Measurements from ENCODE around the gene FNDC3B.
"Not testable (repeated sequence)": the region's sequence is repeated elsewhere in the genome, so short reads cannot be mapped to it uniquely, and the experiment has no call there.

Gene FNDC3B

GRCh38 chr3:172074586-172074985, 35.2 kb downstream of the FNDC3B start:
- no peak for DNase-seq (ENCODE audit: low spot score)

- no peak for DNase-seq (ENCODE audit: low spot score)
Measured at GRCh38 chr3:172076212-172076611, 36.8 kb downstream of the FNDC3B start.

GRCh38 chr3:172077197-172077757, 37.9 kb downstream of the FNDC3B start:
- no peak for DNase-seq (ENCODE audit: low spot score)

DNA sequence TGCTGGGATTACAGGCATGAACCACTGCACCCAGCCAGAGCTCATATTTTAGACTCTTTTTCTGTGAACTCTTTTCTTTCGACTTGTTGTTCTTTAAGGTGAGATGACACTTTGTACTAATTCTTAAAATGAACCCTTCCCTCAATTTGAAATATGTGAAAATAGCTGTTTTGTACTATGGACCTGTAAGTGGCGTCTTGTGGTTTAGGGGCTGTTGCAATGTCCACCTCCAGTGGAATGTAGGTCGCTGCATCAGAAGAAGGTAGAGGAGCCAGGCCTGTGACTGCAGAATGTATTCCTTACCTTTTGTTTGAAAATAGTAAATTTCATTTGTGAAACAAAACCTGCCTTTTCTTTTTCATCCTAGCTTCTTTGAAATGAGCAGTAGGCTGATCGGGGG, 38.9 kb downstream of the FNDC3B start:
- DNase-seq (ENCODE audit: low spot score): no peak

DNA sequence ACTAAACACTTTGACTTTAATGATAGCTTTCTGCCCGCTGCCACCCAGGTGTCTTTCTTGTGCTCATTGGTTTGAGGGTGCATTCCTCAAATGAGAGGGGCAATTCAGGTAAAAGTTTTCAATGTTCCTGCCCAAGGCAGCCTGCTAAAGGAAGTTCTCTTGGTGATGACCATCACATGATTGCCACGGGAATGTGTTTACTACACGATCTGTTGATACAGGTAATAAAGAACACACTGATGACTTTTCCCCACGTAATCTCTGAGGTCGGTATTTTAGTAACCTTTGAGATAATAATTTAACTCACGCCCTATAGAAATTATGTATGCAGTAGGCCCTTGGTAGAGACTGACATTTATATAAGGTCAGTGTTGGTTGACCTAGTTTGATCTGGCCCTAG, 39.3 kb downstream of the FNDC3B start:
- no peak for DNase-seq (ENCODE audit: low spot score)

- no peak for DNase-seq (ENCODE audit: low spot score)
Measured at GRCh38 chr3:172079326-172079976, 40.1 kb downstream of the FNDC3B start.

DNA sequence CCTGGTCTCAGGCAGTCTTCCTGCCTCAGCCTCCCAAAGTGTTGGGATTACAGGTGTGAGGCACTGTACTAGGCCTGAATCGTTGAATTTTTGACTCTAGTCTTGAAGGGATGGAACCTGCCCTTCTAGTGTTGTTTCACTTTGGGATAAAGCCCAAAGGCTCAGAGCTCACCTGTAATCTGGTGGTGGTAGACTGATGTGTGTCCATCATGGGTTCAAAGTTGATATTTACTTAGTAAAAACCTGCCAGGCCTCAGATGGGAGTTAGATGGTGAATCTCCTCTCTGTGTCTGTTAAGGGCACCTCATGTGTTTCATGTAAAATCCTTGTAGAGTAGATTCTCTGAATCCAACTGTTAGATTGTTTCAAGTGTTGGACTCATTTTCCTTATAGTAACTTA, 41.1 kb downstream of the FNDC3B start:
- DNase-seq (ENCODE audit: low spot score): no peak

DNA sequence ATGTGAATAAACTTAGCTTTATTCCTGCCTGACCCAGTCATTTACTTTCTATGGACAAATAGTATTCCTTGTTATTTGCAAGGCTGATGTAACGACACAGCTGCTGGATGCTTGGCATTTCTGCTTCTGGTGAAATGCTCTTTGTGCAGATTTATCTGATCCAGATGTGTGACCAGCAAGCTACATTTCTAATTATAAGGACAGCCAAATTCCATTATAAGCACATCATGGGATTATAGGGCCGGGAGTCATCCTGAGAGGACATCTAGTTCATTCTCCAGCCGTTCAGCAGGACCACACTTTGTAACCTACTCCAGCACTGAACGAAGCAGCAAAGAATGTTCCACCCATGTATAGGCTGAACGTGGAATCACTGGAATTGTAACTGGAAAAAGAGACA, 42.9 kb downstream of the FNDC3B start:
- DNase-seq (ENCODE audit: low spot score): peak; percentile 49

DNA sequence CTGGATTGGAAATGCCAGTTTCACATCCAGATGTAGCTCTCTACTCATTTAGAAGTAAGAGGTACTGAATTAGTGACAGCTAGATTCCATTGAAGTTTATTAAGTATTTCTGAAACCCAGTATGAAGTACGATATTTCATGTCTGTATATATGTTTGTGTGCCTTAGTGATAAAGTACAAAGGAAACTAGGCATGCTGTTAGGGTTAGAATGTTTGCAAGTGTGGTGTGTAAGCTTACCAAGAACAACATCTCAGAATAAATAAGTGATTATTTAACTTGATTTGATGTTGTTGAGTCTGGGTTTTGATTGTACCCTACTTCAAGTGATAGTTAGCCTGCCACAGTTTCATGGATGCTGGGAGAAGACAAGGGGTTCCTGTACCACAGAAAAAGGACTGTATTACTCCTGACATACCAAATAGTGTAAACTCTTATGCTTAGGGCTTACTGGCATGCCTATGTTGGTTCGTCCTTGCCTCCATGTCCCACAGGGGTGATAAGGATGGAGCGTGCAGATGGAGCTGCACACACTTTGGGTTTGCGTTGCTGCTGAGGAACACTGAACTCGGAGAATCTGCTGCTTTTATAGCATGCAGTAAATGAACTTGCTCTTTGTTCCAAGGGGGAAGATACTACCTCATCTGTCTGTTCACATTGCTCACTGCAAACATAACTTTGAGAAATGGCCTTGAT, 43.6 kb downstream of the FNDC3B start:
- no peak for DNase-seq (ENCODE audit: low spot score)

DNA sequence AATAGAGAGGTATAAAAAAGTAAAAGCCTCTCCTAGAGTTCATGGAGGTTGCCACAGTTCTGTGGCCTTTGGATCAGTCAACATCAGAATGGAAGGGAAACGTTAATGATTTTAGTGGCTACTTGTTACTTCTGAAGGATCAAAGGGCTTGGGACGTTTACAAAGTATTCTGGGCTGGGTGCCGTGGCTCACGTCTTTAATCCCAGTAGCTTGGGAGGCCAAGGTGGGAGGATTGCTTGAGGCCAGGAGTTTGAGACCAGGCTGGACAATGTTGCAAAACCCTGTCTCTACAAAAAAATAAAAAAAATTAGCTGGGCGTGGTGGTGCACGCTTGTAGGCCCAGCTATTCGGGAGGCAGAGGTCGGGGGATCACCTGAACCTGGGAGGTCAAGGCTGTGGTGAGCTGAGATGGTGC, 44.6 kb downstream of the FNDC3B start:
- DNase-seq (ENCODE audit: low spot score): no peak

DNA sequence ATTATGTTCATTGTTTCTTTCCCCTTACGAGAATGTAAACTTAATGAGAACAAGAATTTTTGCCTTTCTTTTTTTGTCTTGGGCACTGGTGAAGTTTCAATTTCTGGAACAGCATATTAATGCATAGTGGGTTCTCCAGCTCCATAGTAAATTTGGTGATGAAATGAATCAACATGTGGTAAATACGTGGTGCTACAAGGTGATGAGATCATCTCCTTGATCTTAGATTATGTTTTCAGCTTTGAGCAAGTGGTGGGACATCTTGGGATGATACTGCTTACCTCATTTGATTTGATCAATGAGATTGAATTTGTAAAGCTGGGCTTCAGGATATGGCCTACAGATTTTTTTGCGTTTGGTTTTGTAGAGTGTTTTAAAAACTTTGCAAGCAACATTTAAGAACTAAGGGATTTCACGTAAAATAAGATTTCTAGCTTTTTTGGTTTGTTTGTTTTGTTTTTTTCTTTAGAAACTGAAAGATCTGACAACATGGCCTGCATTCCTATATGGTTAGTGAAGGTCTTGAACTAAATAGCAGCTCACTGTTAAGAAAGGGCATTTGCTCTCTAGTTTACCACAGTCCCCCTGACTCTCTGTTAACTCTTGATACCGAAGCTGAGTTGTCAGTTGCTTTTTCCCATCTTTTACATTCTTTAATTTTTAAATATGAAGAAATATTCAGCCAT, 45.6 kb downstream of the FNDC3B start:
- no peak for DNase-seq (ENCODE audit: low spot score)

GRCh38 chr3:172085557-172085895, 46.1 kb downstream of the FNDC3B start:
- no peak for DNase-seq (ENCODE audit: low spot score)

DNA sequence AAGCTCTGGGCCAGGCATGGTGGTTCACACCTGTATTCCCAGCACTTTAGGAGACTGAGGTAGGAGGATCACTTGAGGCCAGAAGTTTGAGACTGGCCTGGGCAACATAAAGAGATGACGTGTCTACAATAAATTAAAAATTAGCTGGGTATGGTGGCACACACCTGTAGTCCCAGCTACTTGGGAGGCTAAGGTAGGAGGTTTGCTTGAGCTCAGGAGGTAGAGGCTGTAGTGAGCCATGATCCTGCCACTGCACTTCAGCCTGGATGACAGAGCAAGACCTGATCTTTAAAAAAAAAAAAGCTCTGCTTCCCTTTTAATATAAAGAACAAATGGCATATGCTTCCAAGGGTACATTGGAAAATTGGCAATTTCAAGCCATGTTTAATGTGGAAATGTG, 46.7 kb downstream of the FNDC3B start:
- no peak for DNase-seq (ENCODE audit: low spot score)

GRCh38 chr3:172087198-172087597, 47.8 kb downstream of the FNDC3B start:
- no peak for DNase-seq (ENCODE audit: low spot score)

DNA sequence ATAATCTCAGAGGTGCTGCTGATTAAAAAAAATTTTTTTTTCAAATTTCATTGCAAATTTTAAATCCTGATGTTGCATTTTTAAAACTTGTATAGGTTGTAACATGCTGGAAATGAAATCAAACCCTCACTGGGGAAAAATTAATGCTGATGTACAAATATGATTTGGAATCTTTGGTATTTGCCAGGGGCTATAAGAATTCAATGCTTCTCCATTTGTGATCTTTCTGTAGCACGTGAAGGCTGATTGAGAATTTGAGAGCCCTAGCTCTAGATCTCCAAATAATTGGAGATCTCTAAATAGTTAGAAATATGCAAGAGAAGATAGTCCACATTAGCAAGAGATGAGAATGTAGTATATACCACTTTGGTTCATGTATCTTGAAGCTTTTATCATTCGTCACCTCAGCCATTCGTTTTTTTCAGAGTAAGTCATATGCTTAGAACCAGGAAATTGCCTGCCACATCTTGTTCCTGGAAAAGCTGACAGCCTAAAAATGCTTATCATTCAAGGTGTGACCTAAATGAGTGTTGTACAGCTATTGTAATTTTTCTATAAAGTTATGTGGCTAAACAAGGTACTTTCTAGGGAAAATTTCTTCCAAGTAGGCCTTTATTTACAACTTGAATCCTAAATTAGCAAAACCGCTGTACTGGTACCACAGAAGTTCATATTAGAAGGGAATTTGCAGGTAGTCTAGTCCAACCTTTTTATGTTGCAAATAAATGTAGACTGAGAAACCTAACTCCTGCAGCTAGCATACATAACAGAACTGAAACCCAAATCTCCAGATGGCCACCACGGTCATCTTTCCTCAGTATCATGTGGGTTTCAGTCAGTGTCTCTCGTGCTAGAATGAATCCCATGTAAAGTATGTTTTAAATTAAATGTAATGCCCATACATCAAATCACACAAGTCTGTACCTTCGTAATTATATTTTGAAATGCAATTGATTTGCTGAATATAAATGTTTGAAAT, 48.5 kb downstream of the FNDC3B start:
- no peak for DNase-seq (ENCODE audit: low spot score)

- no peak for DNase-seq (ENCODE audit: low spot score)
Measured at GRCh38 chr3:172089250-172089649, 49.9 kb downstream of the FNDC3B start.

- no peak for DNase-seq (ENCODE audit: low spot score)
Measured at GRCh38 chr3:172090035-172090434, 50.7 kb downstream of the FNDC3B start.

GRCh38 chr3:172092658-172093057, 53.3 kb downstream of the FNDC3B start:
- DNase-seq (ENCODE audit: low spot score): no peak

GRCh38 chr3:172093581-172094443, 54.4 kb downstream of the FNDC3B start:
- not testable (repeated sequence) for DNase-seq (ENCODE audit: low spot score)

GRCh38 chr3:172094621-172095557, 55.5 kb downstream of the FNDC3B start:
- DNase-seq (ENCODE audit: low spot score): no peak
